HG03095 (cell line): Measurements from ENCODE around the gene HUWE1.
A peak's percentile ranks its signal among the peaks of the same experiment; 100 is the strongest.
"Not testable (repeated sequence)": the region's sequence is repeated elsewhere in the genome, so short reads cannot be mapped to it uniquely, and the experiment has no call there.

Experiments
- ATAC-seq: cut with Tn5 transposase; IDR thresholded peaks from one replicate; pipeline ENCODE4 v1.9.1; 2021; ENCODE audit warnings: moderate library complexity; ENCODE audit not compliant: unreplicated experiment

Gene HUWE1

GRCh38 chrX:53686151-53686885 lies at the start of gene HUWE1:
TSS of gene HUWE1 (minus strand) at chrX:53686719. CDS start at chrX:53654107, 32,612 bp downstream.
- ATAC-seq = peak; percentile 38

GRCh38 chrX:53732797-53733196 lies 46.3 kb upstream of the HUWE1 start:
- ATAC-seq = peak; percentile 59

- no peak for ATAC-seq
These were observed 43.2 kb upstream of the HUWE1 start for GRCh38 chrX:53729751-53730150.

GRCh38 chrX:53728506-53728905 lies 42.0 kb upstream of the HUWE1 start:
- no peak for ATAC-seq

GRCh38 chrX:53724872-53725271 lies 38.4 kb upstream of the HUWE1 start:
- ATAC-seq = no peak

GRCh38 chrX:53723381-53723780 lies 36.9 kb upstream of the HUWE1 start:
- ATAC-seq = no peak

- ATAC-seq = not testable (repeated sequence)
These were observed 35.1 kb upstream of the HUWE1 start for GRCh38 chrX:53721610-53722009.

GRCh38 chrX:53719666-53720065 lies 33.1 kb upstream of the HUWE1 start:
- not testable (repeated sequence) for ATAC-seq

- no peak for ATAC-seq
These were observed 31.6 kb upstream of the HUWE1 start for GRCh38 chrX:53718073-53718472.

GRCh38 chrX:53717205-53717604 lies 30.7 kb upstream of the HUWE1 start:
- ATAC-seq = no peak

- ATAC-seq = peak; percentile 26
These were observed 30.0 kb upstream of the HUWE1 start for GRCh38 chrX:53716328-53717088.

GRCh38 chrX:53715346-53715924 lies 28.9 kb upstream of the HUWE1 start:
- ATAC-seq = no peak

- ATAC-seq = peak; percentile 75
These were observed 28.2 kb upstream of the HUWE1 start for GRCh38 chrX:53714580-53715345.

- peak; percentile 13 for ATAC-seq
These were observed 27.6 kb upstream of the HUWE1 start for GRCh38 chrX:53713987-53714579.

- no peak for ATAC-seq
These were observed 24.9 kb upstream of the HUWE1 start for GRCh38 chrX:53711436-53711835.

- ATAC-seq = no peak
These were observed 18.3 kb upstream of the HUWE1 start for GRCh38 chrX:53704854-53705253.

GRCh38 chrX:53704294-53704693 lies 17.8 kb upstream of the HUWE1 start:
- peak; percentile 81 for ATAC-seq

GRCh38 chrX:53695946-53696549 lies 9.5 kb upstream of the HUWE1 start:
- ATAC-seq = no peak

- no peak for ATAC-seq
These were observed 8.1 kb upstream of the HUWE1 start for GRCh38 chrX:53694642-53695041.

GRCh38 chrX:53688300-53688699 lies 1.8 kb upstream of the HUWE1 start:
- no peak for ATAC-seq
